ENCODE measurements around the gene MECP2. TPM values are rescaled to one million over a fixed set of nuclear protein-coding genes. Genes with fewer than 3 reads are reported as not detected.

MECP2 gene
- total and polyA plus RNA-seq, 2 donors (not counting 1 experiment from before 2014, with no cell fraction given), result 20.0 to 122 TPM

DNA sequence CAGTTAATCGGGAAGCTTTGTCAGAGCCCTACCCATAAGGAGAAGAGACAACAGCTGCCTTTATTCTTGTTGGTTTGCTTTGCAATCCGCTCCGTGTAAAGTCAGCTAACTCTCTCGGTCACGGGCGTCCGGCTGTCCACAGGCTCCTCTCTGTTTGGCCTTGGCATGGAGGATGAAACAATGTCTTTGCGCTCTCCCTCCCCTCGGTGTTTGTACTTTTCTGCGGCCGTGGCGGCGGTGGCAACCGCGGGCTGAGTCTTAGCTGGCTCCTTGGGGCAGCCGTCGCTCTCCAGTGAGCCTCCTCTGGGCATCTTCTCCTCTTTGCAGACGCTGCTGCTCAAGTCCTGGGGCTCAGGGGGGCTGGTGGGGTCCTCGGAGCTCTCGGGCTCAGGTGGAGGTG is 67.3 kb downstream of the MECP2 start:
- Histone ChIP-seq H4K20me1 (ENCODE audit: control insufficient read depth, insufficient read depth, low read length, poor library complexity, severe bottlenecking) (peaks cover 34% of the 10 kb centered on the region), H3K27ac (ENCODE audit: low read length in 2 of 2) (no peak overlapping the region), H3K27me3 (replicated peaks in 1 of 4; ENCODE audit: control extremely low read depth in 1 of 4, control insufficient read depth in 3 of 4, insufficient read depth in 4 of 4, low read length in 3 of 4) (no peaks in the 10 kb centered on the region), H3K9ac (ENCODE audit: low read length) (no peak overlapping the region), H3K4me2 (replicated peaks; ENCODE audit: low read depth, low read length, poor library complexity, severe bottlenecking) (no peak overlapping the region), H3K4me1 (ENCODE audit: control insufficient read depth in 2 of 2, insufficient read depth in 2 of 2, low read length in 2 of 2) (no peaks in the 10 kb centered on the region), H3K79me2 (ENCODE audit: control insufficient read depth, insufficient read depth, low read length) (peaks cover 32% of the 10 kb centered on the region), H2AFZ (ENCODE audit: insufficient read depth, low read depth, low read length, poor library complexity, severe bottlenecking) (no peak overlapping the region), H3K4me3 (ENCODE audit: control extremely low read depth in 1 of 5, extremely low read depth in 1 of 5, insufficient read depth in 1 of 5, low read depth in 2 of 5, low read length in 4 of 5) (no peak overlapping the region), H3K36me3 (replicated peaks in 1 of 2; ENCODE audit: control extremely low read depth in 1 of 2, control insufficient read depth in 1 of 2, extremely low read depth in 1 of 2, insufficient read depth in 2 of 2, low read length in 1 of 2) (peaks cover 0 to 40% of the 10 kb centered on the region in 2 experiments), H3K9me3 (ENCODE audit: control extremely low read depth in 1 of 3, control insufficient read depth in 2 of 3, insufficient read depth in 1 of 3, low read length in 2 of 3) (no peaks in the 10 kb centered on the region)
- Mint-ChIP-seq H3K4me1 (no peaks in the 10 kb centered on the region), H3K9me3 (ENCODE audit: insufficient read depth) (no peaks in the 10 kb centered on the region), H3K27me3 (no peaks in the 10 kb centered on the region), H3K27ac (no peak overlapping the region), H3K4me3 (no peak overlapping the region)
- DNase-seq (no peak), ATAC-seq (ENCODE audit: low read depth) (no peak)
- TF ChIP-seq EZH2 (IDR thresholded peaks at IDR 0.05; ENCODE audit: borderline replicate concordance, insufficient read depth, low read depth, low read length, poor library complexity, severe bottlenecking) (no peak), CTCF (IDR thresholded peaks at IDR 0.05) (no peak)
- CTCF ChIA-PET, result interaction anchor here (0.6 to 1.1 kb wide), 2 partner anchors 22 to 50 kb away, joined by 3 to 5 read pairs; no protein-coding TSS in a partner anchor
- POLR2A ChIA-PET, result no interaction called here
- intact Hi-C loops (cut with micrococcal nuclease), result no loop called here
- WGBS (ENCODE audit: insufficient coverage), result 96% methylated on average over 9 of the region's 20 CpGs

GRCh38 chrX:154029439-154029838 is 68.1 kb downstream of the MECP2 start:
- Mint-ChIP-seq H3K27ac (no peak overlapping the region), H3K27me3 (no peaks in the 10 kb centered on the region), H3K9me3 (ENCODE audit: insufficient read depth) (no peaks in the 10 kb centered on the region), H3K4me3 (no peak overlapping the region), H3K4me1 (no peaks in the 10 kb centered on the region)
- H3K4me1 ChIP-seq (ENCODE audit: control insufficient read depth in 2 of 2, insufficient read depth in 2 of 2, low read length in 2 of 2), result no peaks in the 10 kb centered on the region
- WGBS (ENCODE audit: insufficient coverage), result 89% methylated on average over 5 of the region's 8 CpGs
- H2AFZ ChIP-seq (ENCODE audit: insufficient read depth, low read depth, low read length, poor library complexity, severe bottlenecking), result no peak overlapping the region
- no peak for ATAC-seq (ENCODE audit: low read depth)
- intact Hi-C loops (cut with micrococcal nuclease), result no loop called here
- H3K4me3 ChIP-seq (ENCODE audit: control extremely low read depth in 1 of 5, extremely low read depth in 1 of 5, insufficient read depth in 1 of 5, low read depth in 2 of 5, low read length in 4 of 5), result no peak overlapping the region
- H3K9ac ChIP-seq (ENCODE audit: low read length), result no peak overlapping the region
- no peak for DNase-seq
- H3K9me3 ChIP-seq (ENCODE audit: control extremely low read depth in 1 of 3, control insufficient read depth in 2 of 3, insufficient read depth in 1 of 3, low read length in 2 of 3), result no peaks in the 10 kb centered on the region
- POLR2A ChIA-PET, result no interaction called here
- no peak overlapping the region for H3K27ac ChIP-seq (ENCODE audit: low read length in 2 of 2)
- H3K36me3 ChIP-seq (replicated peaks in 1 of 2; ENCODE audit: control extremely low read depth in 1 of 2, control insufficient read depth in 1 of 2, extremely low read depth in 1 of 2, insufficient read depth in 2 of 2, low read length in 1 of 2), result peaks cover 0 to 37% of the 10 kb centered on the region in 2 experiments
- peaks cover 24% of the 10 kb centered on the region for H3K79me2 ChIP-seq (ENCODE audit: control insufficient read depth, insufficient read depth, low read length)
- CTCF ChIA-PET, result no interaction called here
- TF ChIP-seq EZH2 (IDR thresholded peaks at IDR 0.05; ENCODE audit: borderline replicate concordance, insufficient read depth, low read depth, low read length, poor library complexity, severe bottlenecking) (no peak), CTCF (IDR thresholded peaks at IDR 0.05) (no peak)
- H3K4me2 ChIP-seq (replicated peaks; ENCODE audit: low read depth, low read length, poor library complexity, severe bottlenecking), result no peak overlapping the region
- H3K27me3 ChIP-seq (replicated peaks in 1 of 4; ENCODE audit: control extremely low read depth in 1 of 4, control insufficient read depth in 3 of 4, insufficient read depth in 4 of 4, low read length in 3 of 4), result no peaks in the 10 kb centered on the region
- H4K20me1 ChIP-seq (ENCODE audit: control insufficient read depth, insufficient read depth, low read length, poor library complexity, severe bottlenecking), result peaks cover 28% of the 10 kb centered on the region

All from B cell (primary cell).